HG03457 (cell line): ENCODE measurements around the gene PROK1.

Source experiments
- ATAC-seq: cut with Tn5 transposase; IDR thresholded peaks from one replicate; pipeline ENCODE4 v1.9.1; 2021; ENCODE audit warnings: moderate number of reproducible peaks; ENCODE audit not compliant: unreplicated experiment

Gene PROK1

GRCh38 chr1:110464340-110464739, 13.4 kb downstream of the PROK1 start:
- ATAC-seq, result no peak

- no peak for ATAC-seq
Observed at GRCh38 chr1:110465038-110465813, 14.3 kb downstream of the PROK1 start.

- ATAC-seq, result no peak
Observed at GRCh38 chr1:110465814-110466380, 14.9 kb downstream of the PROK1 start.

GRCh38 chr1:110466646-110467280, 15.8 kb downstream of the PROK1 start:
- ATAC-seq, result no peak

GRCh38 chr1:110471131-110471530, 20.2 kb downstream of the PROK1 start:
- ATAC-seq, result no peak

- no peak for ATAC-seq
Observed at GRCh38 chr1:110472546-110472945, 21.6 kb downstream of the PROK1 start.

GRCh38 chr1:110474444-110474843, 23.5 kb downstream of the PROK1 start:
- no peak for ATAC-seq

- ATAC-seq, result no peak
Observed at GRCh38 chr1:110475362-110476027, 24.5 kb downstream of the PROK1 start.

- no peak for ATAC-seq
Observed at GRCh38 chr1:110476028-110476765, 25.2 kb downstream of the PROK1 start.

GRCh38 chr1:110477041-110477440, 26.1 kb downstream of the PROK1 start:
- no peak for ATAC-seq

- ATAC-seq, result no peak
Observed at GRCh38 chr1:110477445-110477957, 26.6 kb downstream of the PROK1 start.

- ATAC-seq, result no peak
Observed at GRCh38 chr1:110477967-110478640, 27.2 kb downstream of the PROK1 start.

- ATAC-seq, result no peak
Observed at GRCh38 chr1:110478886-110479285, 27.9 kb downstream of the PROK1 start.

GRCh38 chr1:110480356-110481096, 29.6 kb downstream of the PROK1 start:
- ATAC-seq, result no peak

- ATAC-seq, result no peak
Observed at GRCh38 chr1:110481968-110482623, 31.1 kb downstream of the PROK1 start.

GRCh38 chr1:110482662-110483307, 31.8 kb downstream of the PROK1 start:
- no peak for ATAC-seq

- no peak for ATAC-seq
Observed at GRCh38 chr1:110483308-110483685, 32.3 kb downstream of the PROK1 start.

GRCh38 chr1:110484801-110485200, 33.9 kb downstream of the PROK1 start:
- ATAC-seq, result no peak

GRCh38 chr1:110485725-110486124, 34.8 kb downstream of the PROK1 start:
- ATAC-seq, result no peak
